T-helper 1 cell (primary cell): ENCODE data around the gene DCTN3.

Source experiments
- DNase-seq, 5 donors: peaks; one replicate each; pipeline ENCODE4 v3.0.0-alpha.2; 2012 to 2020

DCTN3 gene

DNA sequence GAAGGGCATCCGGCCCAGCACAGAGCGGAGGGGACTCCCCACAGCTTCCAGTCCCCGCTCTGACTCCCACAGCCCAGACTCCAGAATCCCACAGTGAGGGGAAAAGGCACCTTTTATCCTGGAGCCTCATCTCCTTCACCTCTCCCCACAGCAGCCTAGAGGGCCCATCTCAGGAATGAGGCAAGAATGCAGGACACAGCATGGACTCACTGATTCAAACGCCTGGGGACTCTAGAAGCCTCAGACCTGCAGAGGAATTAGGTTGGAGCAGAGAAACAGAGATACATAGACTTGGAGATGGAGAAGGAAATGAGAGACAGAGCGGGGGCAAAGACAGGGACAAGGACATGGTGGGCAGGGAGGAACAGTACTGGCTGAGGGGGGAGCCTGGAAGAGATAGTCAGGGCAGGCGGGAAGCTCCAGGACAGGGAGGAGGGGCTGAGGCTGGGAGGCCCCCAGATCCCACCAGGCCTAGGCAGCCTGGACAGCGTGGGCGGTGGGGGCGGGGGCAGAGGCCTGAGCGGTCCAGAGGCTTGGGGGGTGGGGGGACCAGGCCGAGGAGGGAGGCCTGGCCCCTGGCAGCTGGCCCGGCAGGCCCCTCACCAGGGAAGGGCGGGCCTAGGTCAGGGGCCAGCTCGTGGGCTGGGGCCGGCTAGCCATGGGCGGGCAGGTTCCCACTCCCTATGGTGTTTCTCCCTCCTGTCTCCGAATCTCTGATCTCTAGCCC lies 46.5 kb downstream of the DCTN3 start:
- no peak for DNase-seq

- DNase-seq, result no peak
Observed at GRCh38 chr9:34572628-34573027, 47.7 kb downstream of the DCTN3 start.

- no peak for DNase-seq
Observed at GRCh38 chr9:34572092-34572491, 48.2 kb downstream of the DCTN3 start.

- DNase-seq, result no peak
Observed at GRCh38 chr9:34571481-34571810, 48.8 kb downstream of the DCTN3 start.

- DNase-seq, result no peak
Observed at GRCh38 chr9:34570809-34571480, 49.4 kb downstream of the DCTN3 start.

DNA sequence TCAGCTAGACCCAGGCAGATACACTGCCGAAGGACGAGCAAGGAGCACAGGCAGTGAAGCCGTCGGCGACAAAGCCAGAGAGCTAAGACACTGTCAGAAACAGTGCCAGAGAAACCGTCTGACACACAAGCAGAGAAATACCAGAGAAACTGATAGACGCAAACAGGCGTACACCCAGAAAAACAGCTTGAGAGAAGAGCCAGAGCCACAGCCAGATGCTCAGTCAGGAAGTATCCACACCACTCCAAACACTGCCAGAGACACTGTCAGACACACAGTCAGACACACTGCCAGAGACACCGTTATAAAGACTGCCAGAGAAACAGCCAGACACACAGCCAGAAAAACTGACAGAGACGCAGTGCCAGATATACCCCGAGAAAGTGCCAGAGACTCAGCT lies 49.9 kb downstream of the DCTN3 start:
- DNase-seq, result no peak

DNA sequence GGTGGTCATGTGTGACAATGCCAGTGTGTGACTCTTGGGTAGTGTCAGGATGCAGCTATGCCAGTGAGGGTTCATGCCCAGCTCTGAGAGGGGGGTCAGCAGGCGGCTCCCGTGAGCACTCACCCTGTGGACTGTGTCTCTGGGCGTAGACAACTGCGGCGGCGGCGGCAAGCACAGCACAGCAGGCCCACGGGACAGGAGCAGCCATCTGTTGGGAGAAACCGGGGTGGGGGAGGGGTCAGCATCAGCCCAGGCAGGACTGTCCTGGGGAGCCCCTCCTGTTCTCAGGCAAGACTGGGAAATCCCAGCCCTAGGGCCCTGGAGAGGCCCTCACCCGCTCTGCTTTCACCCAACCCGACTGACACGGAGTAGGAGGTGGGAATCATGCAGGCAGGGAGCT lies 51.5 kb downstream of the DCTN3 start:
- DNase-seq, result no peak

- DNase-seq, result no peak
Observed at GRCh38 chr9:34568133-34568532, 52.2 kb downstream of the DCTN3 start.

GRCh38 chr9:34566972-34567371 lies 53.3 kb downstream of the DCTN3 start:
- no peak for DNase-seq

- no peak for DNase-seq
Observed at GRCh38 chr9:34566322-34566721, 54.0 kb downstream of the DCTN3 start.

- no peak for DNase-seq
Observed at GRCh38 chr9:34565856-34566255, 54.4 kb downstream of the DCTN3 start.

GRCh38 chr9:34564617-34565016 lies 55.7 kb downstream of the DCTN3 start:
- DNase-seq, result no peak
